HG03460 (cell line): ENCODE results near the gene PAOX.
"Not testable (repeated sequence)": the region's sequence is repeated elsewhere in the genome, so short reads cannot be mapped to it uniquely, and the experiment has no call there.

ENCODE experiments used
- ATAC-seq: cut with Tn5 transposase; IDR thresholded peaks from one replicate; pipeline ENCODE4 v1.9.1; 2021; ENCODE audit not compliant: unreplicated experiment

The PAOX gene

GRCh38 chr10:133362846-133363245 lies 16.2 kb upstream of the PAOX start:
- no peak for ATAC-seq

- no peak for ATAC-seq
These were observed 14.2 kb upstream of the PAOX start for GRCh38 chr10:133364645-133365431.

GRCh38 chr10:133365461-133366129 lies 13.5 kb upstream of the PAOX start:
- ATAC-seq = no peak

GRCh38 chr10:133366130-133366478 lies 13.0 kb upstream of the PAOX start:
- no peak for ATAC-seq

GRCh38 chr10:133366751-133367150 lies 12.3 kb upstream of the PAOX start:
- no peak for ATAC-seq

- ATAC-seq = not testable (repeated sequence)
These were observed 11.6 kb upstream of the PAOX start for GRCh38 chr10:133367461-133367860.

GRCh38 chr10:133368153-133368552 lies 10.9 kb upstream of the PAOX start:
- ATAC-seq = no peak

- ATAC-seq = no peak
These were observed 8.9 kb upstream of the PAOX start for GRCh38 chr10:133370030-133370786.

- no peak for ATAC-seq
These were observed 6.6 kb upstream of the PAOX start for GRCh38 chr10:133372507-133372906.

- ATAC-seq = peak; percentile 98
These were observed 5.6 kb upstream of the PAOX start, which contains the start of gene ECHS1 for GRCh38 chr10:133373174-133374090. ECHS1 (minus strand) TSS chr10:133373354; CDS start chr10:133373333, 21 bp downstream.

- no peak for ATAC-seq
These were observed 3.5 kb upstream of the PAOX start for GRCh38 chr10:133375357-133376115.

GRCh38 chr10:133376183-133376582 lies 2.9 kb upstream of the PAOX start:
- ATAC-seq = not testable (repeated sequence)

- no peak for ATAC-seq
These were observed 1.8 kb upstream of the PAOX start for GRCh38 chr10:133377025-133377817.

GRCh38 chr10:133377818-133378250 lies 1.2 kb upstream of the PAOX start:
- ATAC-seq = no peak

- peak; percentile 39 for ATAC-seq
These were observed 588 bp upstream of the PAOX start for GRCh38 chr10:133378251-133379096.

- ATAC-seq = no peak
These were observed 972 bp downstream of the PAOX start for GRCh38 chr10:133379801-133380666.

GRCh38 chr10:133381036-133381435 lies 2.0 kb downstream of the PAOX start:
- ATAC-seq = no peak
